Thymus (tissue), 11 donors: ENCODE data around the gene MRPL51. TPM values are rescaled to one million over a fixed set of nuclear protein-coding genes. Genes with fewer than 3 reads are reported as not detected.
A peak's percentile ranks its signal among the peaks of the same experiment; 100 is the strongest.
"Not testable (repeated sequence)": the region's sequence is repeated elsewhere in the genome, so short reads cannot be mapped to it uniquely, and the experiment has no call there.

Source experiments
- DNase-seq, 9 donors: peaks; one replicate each; pipeline ENCODE4 v3.0.0-alpha.2; 2013; ENCODE audit warnings: low spot score in 9 of 9, low read depth in 6 of 9, missing footprints in 1 of 9
- H3K27ac ChIP-seq, 2 donors: one replicate each; pipeline ENCODE4 v1.5.1; 2013; ENCODE audit warnings: control low read depth in 1 of 2, low read depth in 1 of 2, low read length in 1 of 2, mild to moderate bottlenecking in 1 of 2, moderate library complexity in 1 of 2
- H3K27me3 ChIP-seq, 2 donors: one replicate each; pipeline ENCODE4 v1.5.1; 2013; ENCODE audit warnings: low read length in 1 of 2; ENCODE audit not compliant: control insufficient read depth in 2 of 2, insufficient read depth in 1 of 2
- H3K36me3 ChIP-seq, 2 donors: one replicate each; pipeline ENCODE4 v1.5.1; 2013; ENCODE audit warnings: low read length in 1 of 2, mild to moderate bottlenecking in 1 of 2, moderate library complexity in 1 of 2; ENCODE audit not compliant: control insufficient read depth in 2 of 2, insufficient read depth in 2 of 2
- H3K4me1 ChIP-seq, 2 donors: one replicate each; pipeline ENCODE4 v1.5.1; 2013; ENCODE audit warnings: low read length in 2 of 2; ENCODE audit not compliant: control insufficient read depth in 2 of 2, insufficient read depth in 2 of 2
- H3K4me3 ChIP-seq, 2 donors: one replicate each; pipeline ENCODE4 v1.5.1; 2013; ENCODE audit warnings: low read length in 2 of 2, control low read depth in 1 of 2, mild to moderate bottlenecking in 1 of 2
- H3K9me3 ChIP-seq, 2 donors: one replicate each; pipeline ENCODE4 v1.5.1; 2013; ENCODE audit warnings: low read length in 1 of 2, mild to moderate bottlenecking in 1 of 2; ENCODE audit not compliant: control insufficient read depth in 2 of 2, insufficient read depth in 1 of 2
- WGBS: extraction: QIAGEN DNeasy Blood & Tissue Kit; methylation state at CpG from one replicate; pipeline ENCODE4 v1.1.7; 2013; 5-methylcytosine and 5-hydroxymethylcytosine counted together
- polyA plus RNA-seq: library from polyadenylated mRNA; stranded (reverse); fragments of 200-250 nt; gene quantifications from one replicate; pipeline ENCODE4 v1.2.3, GENCODE V29; 2013
- total RNA-seq: library from RNA; stranded (reverse); fragments of 120-200 nt; gene quantifications from one replicate; pipeline ENCODE4 v1.2.4, GENCODE V29; 2013
- donor health status: healthy.

MRPL51 gene
- total and polyA plus RNA-seq, 2 donors, result 136 to 252 TPM

GRCh38 chr12:6497291-6497690, 4.2 kb upstream of the MRPL51 start:
- 85% methylated on average over 3 of the region's 3 CpGs for WGBS
- not testable (repeated sequence) for H3K27ac ChIP-seq, DNase-seq, H3K9me3 ChIP-seq, H3K4me3 ChIP-seq, H3K27me3 ChIP-seq
- Histone ChIP-seq H3K36me3 (peaks cover 42 to 67% of the 10 kb centered on the region in 2 donors), H3K4me1 (peaks cover 17 to 19% of the 10 kb centered on the region in 2 donors)

DNA sequence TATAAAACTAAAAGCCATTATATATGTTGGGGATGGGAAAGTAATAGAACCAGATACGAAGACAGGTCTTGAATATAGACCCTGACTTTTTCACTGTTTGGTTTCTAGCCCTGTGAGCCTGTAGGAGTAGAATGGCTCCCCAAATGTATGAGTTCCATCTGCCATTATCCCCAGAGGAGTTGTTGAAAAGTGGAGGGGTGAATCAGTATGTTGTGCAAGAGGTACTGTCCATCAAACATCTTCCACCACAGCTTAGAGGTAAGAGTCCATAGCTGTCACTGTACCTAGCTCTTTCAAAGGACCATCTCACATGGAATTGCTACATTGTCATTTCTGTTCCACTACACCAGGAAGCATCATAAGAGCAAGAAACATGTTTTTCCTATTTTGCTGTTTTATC, 1.9 kb upstream of the MRPL51 start:
- Histone ChIP-seq H3K4me3 (peak overlapping the region; percentile 74 to 98), H3K27ac (peak overlapping the region; percentile 31 to 99), H3K36me3 (peaks cover 30 to 57% of the 10 kb centered on the region in 2 donors), H3K4me1 (peaks cover 21 to 22% of the 10 kb centered on the region in 2 donors), H3K27me3 (no peaks in the 10 kb centered on the region), H3K9me3 (no peaks in the 10 kb centered on the region)
- no peak for DNase-seq
- WGBS, result 90% methylated on average over 1 of the region's 1 CpG

DNA sequence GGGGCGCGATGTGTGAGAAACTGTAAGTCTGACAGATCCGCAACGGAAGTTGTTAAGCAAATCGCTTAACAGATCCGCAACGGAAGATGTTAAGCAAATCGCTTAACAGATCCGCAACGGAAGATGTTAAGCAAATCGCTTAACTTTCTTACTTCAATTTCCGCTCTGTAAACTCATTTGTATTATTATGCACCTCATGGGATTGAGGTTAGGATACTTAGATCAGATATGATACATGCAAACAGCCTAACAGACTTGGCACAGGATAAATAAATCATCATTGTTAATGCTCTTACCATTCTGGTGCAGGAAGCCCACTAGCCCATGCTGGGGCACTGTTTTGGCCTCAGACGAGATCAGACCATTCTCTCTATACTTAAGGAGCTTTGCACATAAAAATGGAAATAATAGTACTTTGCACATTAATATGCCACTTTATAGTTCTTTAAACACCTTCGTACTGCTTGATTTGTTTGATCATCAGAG, 1.2 kb upstream of the MRPL51 start:
- peak overlapping the region; percentile 99 for H3K27ac ChIP-seq
- peaks cover 24 to 51% of the 10 kb centered on the region in 2 donors for H3K36me3 ChIP-seq
- whole genome bisulfite sequencing, result 2% methylated on average over 14 of the region's 14 CpGs
- H3K9me3 ChIP-seq, result no peaks in the 10 kb centered on the region
- H3K27me3 ChIP-seq, result no peaks in the 10 kb centered on the region
- peak in 3 of 9 donors; percentile 18 to 37 (median 27) for DNase-seq
- H3K4me3 ChIP-seq, result peak overlapping the region; percentile 74 to 98
- peaks cover 21 to 22% of the 10 kb centered on the region in 2 donors for H3K4me1 ChIP-seq

GRCh38 chr12:6493497-6494257, 615 bp upstream of the MRPL51 start, which contains the start of gene NCAPD2:
TSS of gene NCAPD2 (plus strand) at chr12:6494102. CDS start at chr12:6495099, 997 bp downstream.
- Histone ChIP-seq H3K27me3 (no peaks in the 10 kb centered on the region), H3K4me3 (peak within 1 kb of the TSS; percentile 74 to 98), H3K9me3 (no peaks in the 10 kb centered on the region), H3K27ac (peak within 1 kb of the TSS; percentile 99), H3K36me3 (peaks cover 18 to 44% of the 10 kb centered on the region in 2 donors), H3K4me1 (peaks cover 21 to 22% of the 10 kb centered on the region in 2 donors)
- WGBS, result under 1% methylated on average over 49 of the region's 49 CpGs
- DNase-seq, result peak; percentile 82 to 98 (median 94)

- not testable (repeated sequence) for DNase-seq, H3K9me3 ChIP-seq, H3K4me3 ChIP-seq, H3K27ac ChIP-seq, H3K27me3 ChIP-seq
- 97% methylated on average over 1 of the region's 1 CpG for WGBS
- H3K4me1 ChIP-seq, result peaks cover 12 to 14% of the 10 kb centered on the region in 2 donors
- peaks cover 0 to 19% of the 10 kb centered on the region in 2 donors for H3K36me3 ChIP-seq
Measured at GRCh38 chr12:6490673-6491072, 2.4 kb downstream of the MRPL51 start.

DNA sequence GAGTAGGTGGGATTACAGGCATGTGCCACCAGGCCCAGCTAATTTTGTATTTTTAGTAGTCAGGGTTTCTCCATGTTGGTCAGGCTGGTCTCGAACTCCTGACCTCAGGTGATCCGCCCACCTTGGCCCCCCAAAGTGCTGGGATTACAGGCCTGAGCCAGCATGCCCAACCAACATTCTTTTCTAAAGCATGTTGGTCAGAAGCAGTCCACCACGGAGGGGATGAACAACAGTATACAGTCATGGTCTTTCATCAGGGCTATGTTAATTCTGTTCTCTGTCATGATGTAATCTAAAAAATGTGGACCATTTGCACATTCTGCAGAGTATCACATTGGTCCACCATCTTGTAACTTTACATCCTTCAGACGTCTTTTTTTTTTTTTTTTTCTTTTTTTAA, 3.6 kb downstream of the MRPL51 start:
- DNase-seq, result no peak
- Histone ChIP-seq H3K9me3 (no peaks in the 10 kb centered on the region), H3K4me1 (peaks cover 5 to 6% of the 10 kb centered on the region in 2 donors), H3K4me3 (no peak overlapping the region), H3K36me3 (peaks cover 0 to 10% of the 10 kb centered on the region in 2 donors), H3K27me3 (no peaks in the 10 kb centered on the region), H3K27ac (no peak overlapping the region)
- WGBS, result 90% methylated on average over 4 of the region's 4 CpGs

DNA sequence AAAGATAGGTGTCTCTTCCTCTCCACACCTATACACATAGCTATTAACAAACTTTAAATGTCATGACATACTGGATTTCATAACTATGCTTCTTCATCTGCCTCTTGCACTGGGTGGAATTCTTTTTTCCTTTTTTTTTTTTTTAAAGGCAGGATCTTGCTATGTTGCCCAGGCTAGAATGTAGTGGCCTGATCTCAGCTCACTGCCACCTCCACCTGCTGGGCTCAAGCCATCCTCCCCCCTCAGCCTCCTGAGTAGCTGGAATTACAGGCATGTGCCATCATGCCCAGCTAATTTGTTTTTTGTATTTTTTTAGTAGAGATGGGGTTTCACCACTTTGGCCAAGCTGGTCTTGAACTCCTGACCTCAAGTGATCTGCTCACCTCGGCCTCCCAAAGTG, 4.8 kb downstream of the MRPL51 start:
- no peak for DNase-seq
- no peak overlapping the region for H3K4me3 ChIP-seq
- no peaks in the 10 kb centered on the region for H3K9me3 ChIP-seq
- peaks cover 0 to 10% of the 10 kb centered on the region in 2 donors for H3K36me3 ChIP-seq
- H3K27ac ChIP-seq, result no peak overlapping the region
- peaks cover 5% of the 10 kb centered on the region in 2 donors for H3K4me1 ChIP-seq
- no peaks in the 10 kb centered on the region for H3K27me3 ChIP-seq
- 90% methylated on average over 1 of the region's 1 CpG for WGBS

DNA sequence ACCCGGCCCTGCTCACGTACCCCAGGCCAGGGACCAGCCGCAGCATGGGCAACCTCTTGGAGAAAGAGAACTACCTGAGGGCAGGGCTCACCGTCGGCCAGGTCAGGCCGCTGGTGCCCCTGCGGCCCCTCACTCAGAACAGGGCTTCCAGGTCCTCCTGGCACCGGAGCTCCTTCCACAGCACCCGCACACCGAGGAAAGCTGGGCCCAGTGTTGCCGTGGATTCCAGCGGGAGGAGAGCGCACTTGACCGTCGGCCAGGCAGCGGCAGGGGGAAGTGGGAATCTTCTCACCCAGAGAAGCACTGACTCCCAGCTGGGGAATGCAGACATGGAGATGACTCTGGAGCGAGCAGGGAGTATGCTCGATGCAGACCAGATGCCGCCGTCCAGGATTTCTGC, 14.6 kb downstream of the MRPL51 start:
- H3K36me3 ChIP-seq, result no peaks in the 10 kb centered on the region
- H3K9me3 ChIP-seq, result no peaks in the 10 kb centered on the region
- no peaks in the 10 kb centered on the region for H3K27me3 ChIP-seq
- H3K27ac ChIP-seq, result no peak overlapping the region
- H3K4me1 ChIP-seq, result peaks cover 3 to 6% of the 10 kb centered on the region in 2 donors
- DNase-seq, result no peak
- H3K4me3 ChIP-seq, result no peak overlapping the region
- 96% methylated on average over 20 of the region's 20 CpGs for WGBS

DNA sequence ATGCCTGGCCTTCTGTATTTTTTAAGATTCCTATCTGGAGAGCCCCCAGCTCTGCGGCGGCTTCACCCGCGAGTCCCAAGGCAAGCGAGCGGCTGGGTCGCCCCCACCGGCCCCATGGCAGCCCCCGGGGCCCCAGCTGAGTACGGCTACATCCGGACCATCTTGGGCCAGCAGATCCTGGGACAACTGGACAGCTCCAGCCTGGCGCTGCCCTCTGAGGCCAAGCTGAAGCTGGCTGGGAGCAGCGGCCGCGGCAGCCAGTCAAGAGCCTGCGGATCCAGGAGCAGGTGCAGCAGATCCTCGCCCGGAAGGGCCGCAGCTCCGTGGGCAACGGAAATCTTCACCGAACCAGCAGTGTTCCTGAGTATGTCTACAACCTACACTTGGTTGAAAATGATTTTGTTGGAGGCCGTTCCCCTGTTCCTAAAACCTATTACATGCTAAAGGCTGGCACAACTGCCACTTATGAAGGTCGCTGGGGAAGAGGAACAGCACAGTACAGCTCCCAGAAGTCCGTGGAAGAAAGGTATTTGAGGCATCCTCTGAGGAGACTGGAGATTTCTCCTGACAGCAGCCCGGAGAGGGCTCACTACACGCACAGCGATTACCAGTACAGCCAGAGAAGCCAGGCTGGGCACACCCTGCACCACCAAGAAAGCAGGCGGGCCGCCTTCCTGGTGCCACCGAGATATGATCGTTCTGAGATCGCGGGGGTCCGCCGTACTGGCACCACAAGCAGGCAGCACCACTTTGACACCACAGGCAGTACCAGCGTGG, 15.3 kb downstream of the MRPL51 start:
- not testable (repeated sequence) for H3K4me3 ChIP-seq, DNase-seq, H3K9me3 ChIP-seq, H3K27me3 ChIP-seq, H3K36me3 ChIP-seq, H3K4me1 ChIP-seq, H3K27ac ChIP-seq
- 98% methylated on average over 37 of the region's 37 CpGs for WGBS
